GM19023 (cell line): Measurements from ENCODE around the gene ADAD2.

Experiments
- ATAC-seq: cut with Tn5 transposase; IDR thresholded peaks from one replicate; pipeline ENCODE4 v1.9.1; 2021; ENCODE audit warnings: mild to moderate bottlenecking, moderate library complexity; ENCODE audit not compliant: unreplicated experiment

Gene ADAD2

GRCh38 chr16:84220851-84221250, 29.9 kb downstream of the ADAD2 start:
- ATAC-seq, result no peak

- no peak for ATAC-seq
Observed at GRCh38 chr16:84223456-84223855, 32.5 kb downstream of the ADAD2 start.

GRCh38 chr16:84224554-84224953, 33.6 kb downstream of the ADAD2 start:
- no peak for ATAC-seq

DNA sequence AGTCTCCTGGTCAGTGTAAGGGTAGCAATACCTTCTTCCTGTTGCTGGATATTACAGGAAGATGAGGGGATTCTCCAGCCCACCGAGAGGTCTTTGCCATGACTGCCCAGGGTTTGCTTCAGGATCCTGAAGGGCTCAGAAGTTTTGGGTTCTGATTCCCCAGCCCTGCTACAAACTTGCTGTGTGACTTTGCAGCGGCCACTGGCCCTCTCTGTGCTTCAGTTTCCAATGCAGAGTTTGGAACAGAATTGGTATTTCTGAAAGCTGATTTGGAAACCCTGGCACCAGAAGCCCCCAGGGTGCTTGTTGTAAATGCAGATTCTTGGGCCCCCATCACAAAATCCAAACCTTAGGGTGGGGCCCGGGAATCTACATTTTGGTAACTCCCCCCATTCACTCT, 34.2 kb downstream of the ADAD2 start:
- no peak for ATAC-seq

- no peak for ATAC-seq
Observed at GRCh38 chr16:84225571-84225970, 34.6 kb downstream of the ADAD2 start.

- ATAC-seq, result no peak
Observed at GRCh38 chr16:84226026-84226425, 35.1 kb downstream of the ADAD2 start.

DNA sequence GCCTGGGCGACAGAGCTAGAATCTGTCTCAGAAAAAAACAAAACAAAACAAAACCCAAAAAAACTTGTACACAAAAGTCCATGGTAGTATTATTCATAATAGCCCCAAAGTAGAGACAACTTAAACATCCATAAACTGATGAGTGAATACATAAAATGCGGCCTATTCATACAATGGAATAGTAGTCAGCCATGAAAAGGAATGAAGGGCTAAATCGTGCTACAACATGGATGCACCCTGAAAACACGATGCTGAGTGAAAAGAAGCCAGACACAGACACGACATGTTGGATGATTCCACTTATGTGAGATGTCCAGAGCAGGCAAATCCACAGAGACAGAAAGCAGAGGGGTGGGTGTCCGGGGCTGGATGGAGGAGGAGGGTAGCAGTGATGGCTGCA, 36.6 kb downstream of the ADAD2 start:
- ATAC-seq, result no peak

GRCh38 chr16:84228256-84228838, 37.4 kb downstream of the ADAD2 start:
- no peak for ATAC-seq

DNA sequence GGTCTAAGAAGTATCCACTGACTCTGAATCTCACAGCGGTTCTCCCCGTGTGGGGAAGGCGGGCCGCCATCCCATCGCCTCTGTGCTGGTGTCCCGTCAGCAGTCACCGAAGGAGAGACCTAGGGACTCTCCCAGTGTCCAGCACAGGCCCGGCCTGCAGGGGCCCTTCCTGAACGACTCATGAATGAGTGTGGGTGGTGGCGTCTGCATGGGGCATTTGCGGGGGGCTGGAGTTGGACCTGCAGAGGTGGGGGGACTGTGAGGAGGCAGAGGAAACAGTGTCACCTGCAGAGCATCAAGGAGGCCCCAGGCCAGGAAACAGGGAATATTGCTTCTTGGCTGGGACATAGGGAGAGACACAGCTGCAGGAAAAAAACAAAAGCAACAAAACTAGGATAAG, 38.5 kb downstream of the ADAD2 start:
- no peak for ATAC-seq

GRCh38 chr16:84232060-84232459, 41.1 kb downstream of the ADAD2 start:
- ATAC-seq, result no peak

GRCh38 chr16:84232969-84233368, 42.0 kb downstream of the ADAD2 start:
- no peak for ATAC-seq

DNA sequence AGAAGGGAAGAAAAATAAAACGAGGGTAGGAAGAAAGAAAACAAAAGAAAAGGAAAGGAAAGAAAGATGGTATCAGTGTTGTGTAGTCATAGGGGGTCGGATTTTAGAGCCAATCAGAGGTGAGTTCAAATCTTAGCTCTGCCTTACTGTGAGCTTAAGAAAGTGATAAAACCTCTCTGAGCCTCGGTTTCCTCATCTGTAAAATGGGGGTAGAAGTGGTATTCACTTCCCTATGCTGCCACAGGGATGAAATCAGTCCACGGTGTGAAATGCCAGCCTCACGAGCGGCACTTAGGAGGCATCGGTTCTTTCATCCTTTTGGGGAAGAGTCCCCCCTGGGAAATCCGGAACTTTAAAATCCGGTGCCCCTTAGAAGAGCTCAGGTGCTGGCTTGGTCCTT, 42.8 kb downstream of the ADAD2 start:
- no peak for ATAC-seq

DNA sequence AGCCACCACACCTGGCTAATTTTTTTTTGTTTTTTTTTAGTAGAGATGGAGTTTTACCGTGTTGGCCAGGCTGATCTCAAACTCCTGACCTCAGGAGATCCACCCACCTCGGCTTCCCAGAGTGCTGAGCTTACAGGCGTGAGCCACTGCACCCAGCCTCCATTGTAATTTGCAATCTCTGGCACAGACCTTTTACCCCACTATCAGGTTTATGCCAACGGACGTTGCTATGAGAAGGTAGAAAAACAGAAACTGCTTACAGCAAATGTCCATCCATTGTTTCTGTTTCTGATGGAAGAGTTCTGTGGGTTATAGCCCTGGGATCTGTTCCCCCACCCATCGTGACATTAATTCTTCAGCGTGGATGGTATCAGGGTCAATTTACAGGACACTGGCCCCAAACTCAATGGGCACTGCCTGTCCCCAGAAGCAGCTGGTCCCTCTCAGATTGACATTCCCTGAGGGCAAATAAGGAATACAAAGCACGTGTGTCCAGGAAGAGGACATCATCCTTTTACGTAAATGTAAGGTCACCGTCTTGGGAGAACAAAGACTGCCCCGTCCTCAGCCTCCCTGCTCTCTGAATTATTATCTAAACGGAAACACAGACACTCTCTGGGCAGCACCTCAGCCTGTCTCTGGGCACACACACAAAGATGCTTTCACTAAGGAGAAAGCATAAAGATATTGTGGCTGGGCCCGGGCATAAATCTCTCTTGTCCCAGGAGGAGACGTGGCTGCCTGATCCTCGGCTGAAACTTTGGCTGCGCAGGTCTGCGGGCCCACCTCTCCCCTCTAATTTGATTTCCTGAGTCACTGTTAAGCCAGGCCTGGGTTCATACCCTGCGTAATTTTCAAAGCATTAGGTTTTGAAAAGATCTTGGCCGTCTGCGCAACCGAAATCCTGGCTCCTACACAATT, 43.6 kb downstream of the ADAD2 start:
- ATAC-seq, result no peak

DNA sequence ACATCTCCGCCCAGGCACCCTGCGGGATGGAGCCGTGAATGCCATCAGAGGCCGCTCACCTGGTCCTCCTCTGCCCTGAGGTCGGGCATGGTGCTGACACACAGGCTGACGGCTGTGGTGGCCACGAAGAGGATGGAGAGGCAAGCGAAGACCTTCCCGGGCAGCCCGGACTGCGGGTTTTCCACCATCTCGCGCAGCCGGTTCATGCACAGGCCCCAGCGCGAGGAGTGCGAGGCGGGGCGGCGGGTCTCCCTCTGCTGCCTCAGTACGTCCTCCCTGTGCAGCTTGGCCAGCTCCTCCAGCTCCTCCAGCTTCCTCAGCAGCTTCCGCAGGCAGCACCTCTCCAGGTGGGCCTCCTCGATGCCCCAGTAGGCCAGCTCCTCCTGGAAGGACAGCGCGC, 45.7 kb downstream of the ADAD2 start:
- ATAC-seq, result no peak

DNA sequence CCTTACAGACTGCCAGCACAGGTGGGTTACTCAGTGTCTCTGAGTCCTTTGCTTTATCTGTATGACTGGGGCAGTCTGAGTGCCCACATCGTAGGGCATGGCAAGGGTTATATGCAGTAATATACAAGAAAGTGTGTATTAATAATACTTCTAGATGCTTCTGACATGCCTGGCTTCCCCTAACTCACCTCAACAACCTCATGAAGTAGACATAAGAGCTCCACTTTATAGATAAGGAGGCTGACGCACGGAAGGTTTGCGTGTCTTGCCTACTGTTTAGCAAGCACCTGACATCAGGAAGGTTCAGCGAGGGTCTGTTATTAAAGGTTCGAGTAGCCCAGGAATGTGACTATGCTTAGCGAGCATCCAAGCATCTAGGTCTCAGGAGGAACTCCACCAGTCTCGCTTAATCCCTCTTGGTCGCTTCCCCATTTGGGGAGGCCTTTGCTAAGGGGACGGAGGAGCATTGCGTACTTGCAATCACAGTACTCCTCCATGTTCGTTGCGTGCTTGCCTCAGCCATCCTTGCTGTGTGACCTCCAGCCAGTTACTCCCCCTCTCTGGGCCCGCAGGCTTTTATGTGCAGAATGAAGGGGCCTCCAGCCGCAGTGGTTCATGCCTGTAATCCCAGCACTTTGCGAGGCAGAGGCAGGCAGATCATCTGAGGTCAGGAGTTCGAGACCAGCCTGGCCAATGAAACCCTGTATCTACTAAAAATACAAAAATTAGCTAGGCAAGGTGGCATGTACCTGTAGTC, 47.2 kb downstream of the ADAD2 start:
- no peak for ATAC-seq

DNA sequence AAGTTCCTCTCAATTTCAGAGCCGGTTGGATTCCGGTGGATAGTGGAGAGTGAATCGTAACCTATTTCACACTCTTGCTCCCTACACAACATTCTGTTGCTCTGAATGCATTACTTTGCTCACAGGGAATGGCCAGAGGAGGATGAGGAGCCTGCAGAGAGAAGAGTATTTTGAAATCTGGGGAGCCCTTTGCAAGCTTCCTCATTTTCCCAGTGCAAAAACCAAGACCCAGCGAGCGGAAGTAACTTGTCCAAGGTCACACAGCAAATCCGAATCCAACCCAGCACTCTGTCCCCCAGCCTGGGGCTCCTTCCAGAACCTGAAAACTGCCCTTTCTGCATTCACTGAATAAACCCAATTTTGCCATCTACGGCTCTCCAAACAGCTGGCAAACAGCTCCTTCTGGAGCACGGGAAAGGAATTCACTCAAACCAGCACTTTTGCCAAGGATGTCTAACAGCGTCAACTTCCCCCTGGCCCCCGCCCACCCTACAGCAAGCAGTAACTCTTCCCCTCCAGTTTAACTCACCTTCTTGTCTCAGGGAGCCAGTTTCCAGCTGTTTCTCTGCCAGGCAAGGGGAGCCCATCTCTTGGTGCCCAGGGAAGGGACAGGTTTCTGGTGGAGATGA, 48.3 kb downstream of the ADAD2 start:
- ATAC-seq, result no peak

DNA sequence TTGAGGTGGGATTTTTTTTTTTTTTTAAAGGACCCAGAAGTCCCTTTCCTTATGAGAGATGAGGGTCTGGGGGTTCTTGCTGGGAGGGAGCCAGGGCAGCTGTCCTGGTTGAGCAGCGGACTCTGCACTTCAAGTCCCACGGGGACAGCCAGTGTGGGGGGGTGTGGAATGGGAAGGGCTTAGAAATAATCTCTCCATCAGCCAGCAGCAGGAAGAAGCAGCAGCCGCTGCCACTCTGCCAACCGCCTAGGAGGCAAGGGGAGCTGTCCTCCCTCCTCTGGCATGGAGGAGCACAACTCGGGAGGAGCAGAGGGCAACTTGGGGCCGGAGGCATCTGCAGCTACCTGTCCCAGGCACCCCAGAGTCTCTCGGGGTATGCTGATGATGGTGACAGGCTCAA, 49.0 kb downstream of the ADAD2 start, which contains the start of gene KCNG4:
Gene KCNG4 (minus strand): TSS at position 104 of the 400 bp plus-strand sequence. CDS start 2,527 bp downstream, outside the sequence.
- no peak for ATAC-seq

DNA sequence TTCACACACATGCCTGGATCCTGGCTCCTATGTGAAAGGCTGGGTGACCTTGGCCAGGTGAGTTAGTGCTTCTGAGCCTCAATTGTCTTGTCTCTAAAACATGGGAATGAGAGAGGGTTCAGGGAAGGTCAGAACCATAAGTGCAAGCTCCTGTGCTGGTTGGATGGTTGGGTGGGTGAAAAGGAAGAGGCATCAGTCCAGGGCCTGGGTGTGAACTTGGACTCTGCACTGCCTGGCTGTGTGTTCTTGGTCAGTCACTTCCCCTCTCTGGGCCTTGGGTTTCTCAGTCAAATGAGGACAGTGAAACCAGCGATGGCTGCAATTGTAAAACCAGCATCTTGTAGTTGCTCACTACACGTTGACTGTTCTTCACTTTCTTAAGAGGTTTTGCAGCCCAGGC, 49.5 kb downstream of the ADAD2 start:
- no peak for ATAC-seq

- no peak for ATAC-seq
Observed at GRCh38 chr16:84241778-84242177, 50.8 kb downstream of the ADAD2 start.

DNA sequence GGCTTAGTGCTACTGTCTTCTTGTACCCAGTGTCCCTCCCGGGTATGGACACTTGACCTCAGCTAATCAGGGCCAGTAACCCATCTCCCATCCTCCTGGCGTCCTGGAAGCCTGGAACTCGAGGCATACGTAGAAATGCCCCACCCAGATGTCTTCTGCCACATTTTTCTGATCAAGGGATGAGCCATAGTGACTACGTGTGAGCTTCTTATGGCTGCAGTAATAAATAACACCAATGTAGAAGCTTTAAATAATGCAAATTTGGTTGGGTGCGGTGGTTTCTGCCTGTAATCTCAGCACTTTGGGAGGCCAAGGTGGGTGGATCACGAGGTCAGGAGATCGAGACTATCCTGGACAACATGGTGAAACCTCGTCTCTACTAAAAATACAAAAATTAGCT, 51.9 kb downstream of the ADAD2 start:
- no peak for ATAC-seq

DNA sequence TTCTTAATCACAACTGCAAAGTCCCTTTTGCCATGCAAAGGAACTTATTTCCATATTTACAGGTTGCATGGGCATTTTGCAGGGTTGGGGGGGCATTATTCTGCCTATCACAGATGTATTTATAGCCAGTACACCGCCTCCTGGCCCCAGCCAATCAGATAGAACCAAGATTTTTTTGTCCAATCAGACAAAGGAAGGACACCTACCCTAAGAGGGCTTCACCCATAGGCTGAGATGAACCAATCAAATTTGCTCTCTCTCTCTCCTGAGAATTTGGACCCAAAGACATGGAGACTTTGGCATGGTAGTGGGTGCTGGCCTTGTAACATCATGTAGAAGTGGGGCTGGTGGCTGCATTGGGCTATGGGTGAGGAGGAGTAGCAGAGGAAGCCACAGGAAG, 52.8 kb downstream of the ADAD2 start:
- ATAC-seq, result no peak
